ENCODE results near the gene NDST3.
"Not testable (repeated sequence)": the region's sequence is repeated elsewhere in the genome, so short reads cannot be mapped to it uniquely, and the experiment has no call there.

Gene NDST3

GRCh38 chr4:118260309-118260708, 226.0 kb downstream of the NDST3 start:
- DNase-seq (ENCODE audit: low read depth) = no peak
- H3K4me3 ChIP-seq (ENCODE audit: low read depth, low read length) = no peak overlapping the region

- no peak overlapping the region for H3K4me3 ChIP-seq (ENCODE audit: low read depth, low read length)
- no peak for DNase-seq (ENCODE audit: low read depth)
Measured at GRCh38 chr4:118264096-118264495, 229.8 kb downstream of the NDST3 start.

GRCh38 chr4:118265312-118266144, 231.2 kb downstream of the NDST3 start:
- peak overlapping the region; percentile 50 for H3K4me3 ChIP-seq (ENCODE audit: low read depth, low read length)
- DNase-seq (ENCODE audit: low read depth) = no peak

- not testable (repeated sequence) for H3K4me3 ChIP-seq (ENCODE audit: low read depth, low read length); DNase-seq (ENCODE audit: low read depth)
Measured at GRCh38 chr4:118266145-118266496, 231.8 kb downstream of the NDST3 start.

- no peak overlapping the region for H3K4me3 ChIP-seq (ENCODE audit: low read depth, low read length)
- no peak for DNase-seq (ENCODE audit: low read depth)
Measured at GRCh38 chr4:118268780-118269179, 234.5 kb downstream of the NDST3 start.

- DNase-seq (ENCODE audit: low read depth) = no peak
- no peak overlapping the region for H3K4me3 ChIP-seq (ENCODE audit: low read depth, low read length)
Measured at GRCh38 chr4:118270492-118270891, 236.2 kb downstream of the NDST3 start.

- no peak for DNase-seq (ENCODE audit: low read depth)
- no peak overlapping the region for H3K4me3 ChIP-seq (ENCODE audit: low read depth, low read length)
Measured at GRCh38 chr4:118271788-118272187, 237.5 kb downstream of the NDST3 start.

- DNase-seq (ENCODE audit: low read depth) = no peak
- no peak overlapping the region for H3K4me3 ChIP-seq (ENCODE audit: low read depth, low read length)
Measured at GRCh38 chr4:118273642-118274041, 239.4 kb downstream of the NDST3 start.

- no peak for DNase-seq (ENCODE audit: low read depth)
Measured at GRCh38 chr4:118276580-118276979, 242.3 kb downstream of the NDST3 start.

GRCh38 chr4:118277243-118277642, 243.0 kb downstream of the NDST3 start:
- no peak for DNase-seq (ENCODE audit: low read depth)
- H3K4me3 ChIP-seq (ENCODE audit: low read depth, low read length) = no peak overlapping the region

More at GRCh38 chr4:118276580-118276979, 242.3 kb downstream of the NDST3 start:
- H3K4me3 ChIP-seq (ENCODE audit: low read depth, low read length) = no peak overlapping the region

GRCh38 chr4:118278473-118279274, 244.4 kb downstream of the NDST3 start:
- H3K4me3 ChIP-seq (ENCODE audit: low read depth, low read length) = peak overlapping the region; percentile 85
- DNase-seq (ENCODE audit: low read depth) = peak; percentile 58

GRCh38 chr4:118279328-118279727, 245.0 kb downstream of the NDST3 start:
- no peak for DNase-seq (ENCODE audit: low read depth)
- peak overlapping the region; percentile 85 for H3K4me3 ChIP-seq (ENCODE audit: low read depth, low read length)

- peak overlapping the region; percentile 85 for H3K4me3 ChIP-seq (ENCODE audit: low read depth, low read length)
- DNase-seq (ENCODE audit: low read depth) = no peak
Measured at GRCh38 chr4:118279920-118280432, 245.7 kb downstream of the NDST3 start.

GRCh38 chr4:118280501-118281218, 246.4 kb downstream of the NDST3 start:
- peak; percentile 42 for DNase-seq (ENCODE audit: low read depth)
- H3K4me3 ChIP-seq (ENCODE audit: low read depth, low read length) = peak overlapping the region; percentile 85

- H3K4me3 ChIP-seq (ENCODE audit: low read depth, low read length) = no peak overlapping the region
- DNase-seq (ENCODE audit: low read depth) = no peak
Measured at GRCh38 chr4:118281611-118282442, 247.5 kb downstream of the NDST3 start.

GRCh38 chr4:118282692-118283091, 248.4 kb downstream of the NDST3 start:
- peak; percentile 42 for DNase-seq (ENCODE audit: low read depth)
- H3K4me3 ChIP-seq (ENCODE audit: low read depth, low read length) = no peak overlapping the region

- H3K4me3 ChIP-seq (ENCODE audit: low read depth, low read length) = no peak overlapping the region
- DNase-seq (ENCODE audit: low read depth) = no peak
Measured at GRCh38 chr4:118284169-118284568, 249.9 kb downstream of the NDST3 start.

- no peak overlapping the region for H3K4me3 ChIP-seq (ENCODE audit: low read depth, low read length)
- no peak for DNase-seq (ENCODE audit: low read depth)
Measured at GRCh38 chr4:118285931-118286330, 251.6 kb downstream of the NDST3 start.

- H3K4me3 ChIP-seq (ENCODE audit: low read depth, low read length) = no peak overlapping the region
- no peak for DNase-seq (ENCODE audit: low read depth)
Measured at GRCh38 chr4:118286685-118287084, 252.4 kb downstream of the NDST3 start.

All from skeletal muscle cell (primary cell).